GM19468 (cell line): ENCODE measurements around the gene RDH13.
"Not testable (repeated sequence)": the region's sequence is repeated elsewhere in the genome, so short reads cannot be mapped to it uniquely, and the experiment has no call there.

Source experiments
- ATAC-seq: cut with Tn5 transposase; IDR thresholded peaks from one replicate; pipeline ENCODE4 v1.9.1; 2021; ENCODE audit warnings: mild to moderate bottlenecking, moderate library complexity, moderate number of reproducible peaks; ENCODE audit not compliant: unreplicated experiment; ENCODE audit errors: extremely low read depth

RDH13 gene, protein sequence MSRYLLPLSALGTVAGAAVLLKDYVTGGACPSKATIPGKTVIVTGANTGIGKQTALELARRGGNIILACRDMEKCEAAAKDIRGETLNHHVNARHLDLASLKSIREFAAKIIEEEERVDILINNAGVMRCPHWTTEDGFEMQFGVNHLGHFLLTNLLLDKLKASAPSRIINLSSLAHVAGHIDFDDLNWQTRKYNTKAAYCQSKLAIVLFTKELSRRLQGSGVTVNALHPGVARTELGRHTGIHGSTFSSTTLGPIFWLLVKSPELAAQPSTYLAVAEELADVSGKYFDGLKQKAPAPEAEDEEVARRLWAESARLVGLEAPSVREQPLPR

GRCh38 chr19:55062735-55063491, at the start of gene RDH13:
TSS of gene RDH13 (minus strand) at chr19:55063148. CDS start at chr19:55063032, 116 bp downstream.
- peak; percentile 55 for ATAC-seq

DNA sequence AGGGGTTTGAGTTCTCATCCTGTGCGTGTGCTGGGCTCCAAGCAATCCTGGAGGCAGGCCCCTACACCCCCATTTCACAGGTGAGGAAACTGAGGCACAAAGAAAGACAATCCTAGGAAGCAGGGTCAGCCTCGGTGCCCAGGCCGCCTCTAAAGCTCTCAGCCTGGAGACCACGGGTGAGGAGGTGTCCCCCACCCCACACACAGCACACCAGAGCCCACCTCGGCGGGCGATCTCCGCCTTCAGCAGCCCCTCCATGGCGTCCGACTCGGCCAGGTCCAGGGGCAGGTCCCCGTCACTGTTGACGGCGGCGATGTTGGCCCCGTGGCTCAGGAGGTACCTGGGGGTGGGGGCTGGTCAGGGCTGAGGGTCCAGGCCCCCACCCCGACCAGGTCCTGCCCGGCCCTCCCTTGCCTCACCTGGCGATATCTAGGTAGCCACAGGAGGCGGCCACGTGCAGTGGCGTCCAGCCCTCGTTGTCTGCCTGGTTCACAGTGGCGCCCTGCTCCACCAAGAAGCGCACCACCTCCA, 49.4 kb upstream of the RDH13 start:
- ATAC-seq = no peak

- ATAC-seq = no peak
Observed at GRCh38 chr19:55111238-55111831, 48.4 kb upstream of the RDH13 start.

DNA sequence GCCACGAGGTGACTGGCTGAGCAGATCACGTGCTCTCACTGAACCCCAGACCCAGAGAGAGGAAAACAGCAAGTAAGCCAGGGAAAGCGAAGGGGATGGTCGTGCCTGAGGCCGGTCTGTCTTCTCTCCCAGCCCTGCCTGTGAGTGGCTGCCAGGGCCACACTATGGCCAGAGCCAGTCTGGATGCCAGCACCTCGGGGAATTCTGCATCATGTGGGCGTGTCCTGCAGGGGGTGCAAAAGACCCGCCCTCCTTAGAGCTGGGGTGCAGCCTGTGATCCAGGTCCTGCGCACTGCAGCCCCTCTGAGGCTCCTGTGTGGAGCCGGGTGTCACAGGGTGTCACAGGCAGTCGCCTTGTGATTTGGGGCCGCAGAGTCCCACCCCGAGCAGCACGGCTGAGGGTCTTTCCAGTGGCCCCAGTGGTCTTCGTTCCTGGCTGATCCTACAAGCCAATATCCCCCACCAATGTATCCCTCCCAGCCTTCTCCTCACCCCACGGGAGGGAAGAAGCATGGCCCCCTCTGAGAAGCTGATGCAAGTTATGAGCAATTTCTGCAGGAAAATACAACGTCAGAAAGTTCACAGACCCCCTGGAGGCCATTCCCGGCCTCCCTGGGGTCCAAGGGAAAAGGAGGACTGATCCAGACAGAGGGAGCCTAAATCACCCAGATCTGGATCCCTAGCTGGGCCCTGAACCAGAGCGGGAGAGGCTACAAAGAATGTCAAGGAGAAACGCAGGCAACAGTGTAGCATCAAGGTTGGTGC, 46.8 kb upstream of the RDH13 start:
- ATAC-seq = no peak

DNA sequence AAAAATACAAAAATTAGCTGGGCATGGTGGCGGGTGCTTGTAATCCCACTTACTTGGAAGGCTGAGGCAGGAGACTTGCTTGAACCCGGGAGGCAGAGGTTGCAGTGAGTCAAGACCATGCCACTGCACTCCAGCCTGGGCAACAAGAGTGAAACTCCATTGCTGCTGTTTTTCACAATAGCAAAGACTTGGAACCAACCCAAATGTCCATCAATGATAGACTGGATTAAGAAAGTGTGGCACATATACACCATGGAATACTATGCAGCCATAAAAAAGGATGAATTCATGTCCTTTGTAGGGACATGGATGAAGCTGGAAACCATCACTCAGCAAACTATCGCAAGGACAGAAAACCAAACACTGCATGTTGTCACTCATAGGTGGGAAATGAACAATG, 44.3 kb upstream of the RDH13 start:
- not testable (repeated sequence) for ATAC-seq

DNA sequence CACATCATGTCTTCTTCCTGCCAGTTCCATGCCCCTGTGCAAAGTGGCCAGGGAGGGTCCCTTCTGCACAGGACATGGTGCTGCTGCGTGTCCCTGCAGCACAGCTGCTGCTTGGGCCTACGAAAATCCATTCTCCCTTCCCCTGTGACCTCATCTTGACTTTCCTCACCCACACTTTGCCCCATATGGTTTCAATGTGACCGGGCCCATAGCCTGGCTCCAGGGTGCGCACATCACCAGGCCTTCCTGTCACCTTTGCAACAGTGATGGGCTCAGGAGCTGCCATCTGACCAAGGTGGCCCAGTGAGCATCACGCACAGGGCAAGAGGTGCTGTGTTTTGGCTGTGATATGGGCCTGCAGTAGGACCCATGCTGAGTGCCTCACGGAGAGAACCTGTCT, 43.6 kb upstream of the RDH13 start:
- no peak for ATAC-seq

DNA sequence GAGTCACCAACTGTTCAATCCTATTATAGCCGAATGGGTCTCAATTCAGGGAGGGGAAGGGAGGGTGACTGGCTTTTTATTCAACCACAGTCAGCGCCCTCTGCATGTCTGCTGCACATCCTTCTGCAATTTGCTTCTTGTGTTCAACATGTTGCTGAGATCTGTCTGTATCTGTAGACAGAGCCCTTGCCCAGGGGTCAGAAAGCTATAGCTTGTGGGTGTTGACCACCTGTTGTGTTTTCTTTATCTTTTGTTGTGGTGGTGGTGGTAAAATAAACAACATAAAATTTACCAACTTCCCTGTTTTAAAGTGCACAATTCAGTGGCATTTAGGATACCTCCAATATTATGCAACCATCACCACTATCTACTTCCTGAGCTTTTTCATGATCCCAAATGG, 42.3 kb upstream of the RDH13 start:
- no peak for ATAC-seq

DNA sequence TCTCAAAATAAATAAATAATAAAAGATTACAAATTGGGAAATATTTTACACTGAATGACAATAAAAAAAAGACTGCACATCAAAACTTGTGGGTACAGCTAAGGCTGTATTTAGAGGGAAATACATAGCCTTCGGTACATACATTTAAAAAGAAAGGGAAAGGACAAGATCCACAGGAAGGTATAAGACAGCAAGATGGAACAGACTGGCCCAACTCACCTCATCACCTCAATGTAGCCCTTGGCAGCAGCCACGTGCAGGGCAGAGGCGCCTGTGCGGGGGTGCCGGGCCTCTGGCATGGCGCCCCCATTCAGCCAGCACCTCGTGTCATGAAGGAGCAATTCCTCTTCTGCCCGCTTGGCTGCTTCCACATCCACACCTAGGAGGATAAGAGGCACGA, 40.2 kb upstream of the RDH13 start:
- no peak for ATAC-seq

DNA sequence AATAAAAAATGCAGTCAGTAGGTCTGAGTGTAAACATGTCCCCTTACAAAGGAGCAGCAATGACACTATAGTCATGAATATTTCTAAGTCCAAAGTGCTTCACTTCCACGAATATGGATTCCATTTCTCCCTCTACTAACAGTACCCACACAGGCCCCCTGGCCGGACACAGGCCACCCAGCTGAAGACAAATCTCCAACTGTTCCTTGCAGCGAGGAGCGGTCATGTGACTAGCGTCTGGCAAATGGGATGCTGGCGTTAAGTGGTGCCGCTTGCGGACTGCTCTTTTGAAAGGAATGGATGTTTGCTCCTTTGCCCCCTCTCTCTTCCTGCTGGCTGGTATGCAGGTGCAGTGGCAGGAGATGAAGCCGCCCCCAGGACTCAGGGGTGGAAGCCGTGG, 38.3 kb upstream of the RDH13 start:
- no peak for ATAC-seq

DNA sequence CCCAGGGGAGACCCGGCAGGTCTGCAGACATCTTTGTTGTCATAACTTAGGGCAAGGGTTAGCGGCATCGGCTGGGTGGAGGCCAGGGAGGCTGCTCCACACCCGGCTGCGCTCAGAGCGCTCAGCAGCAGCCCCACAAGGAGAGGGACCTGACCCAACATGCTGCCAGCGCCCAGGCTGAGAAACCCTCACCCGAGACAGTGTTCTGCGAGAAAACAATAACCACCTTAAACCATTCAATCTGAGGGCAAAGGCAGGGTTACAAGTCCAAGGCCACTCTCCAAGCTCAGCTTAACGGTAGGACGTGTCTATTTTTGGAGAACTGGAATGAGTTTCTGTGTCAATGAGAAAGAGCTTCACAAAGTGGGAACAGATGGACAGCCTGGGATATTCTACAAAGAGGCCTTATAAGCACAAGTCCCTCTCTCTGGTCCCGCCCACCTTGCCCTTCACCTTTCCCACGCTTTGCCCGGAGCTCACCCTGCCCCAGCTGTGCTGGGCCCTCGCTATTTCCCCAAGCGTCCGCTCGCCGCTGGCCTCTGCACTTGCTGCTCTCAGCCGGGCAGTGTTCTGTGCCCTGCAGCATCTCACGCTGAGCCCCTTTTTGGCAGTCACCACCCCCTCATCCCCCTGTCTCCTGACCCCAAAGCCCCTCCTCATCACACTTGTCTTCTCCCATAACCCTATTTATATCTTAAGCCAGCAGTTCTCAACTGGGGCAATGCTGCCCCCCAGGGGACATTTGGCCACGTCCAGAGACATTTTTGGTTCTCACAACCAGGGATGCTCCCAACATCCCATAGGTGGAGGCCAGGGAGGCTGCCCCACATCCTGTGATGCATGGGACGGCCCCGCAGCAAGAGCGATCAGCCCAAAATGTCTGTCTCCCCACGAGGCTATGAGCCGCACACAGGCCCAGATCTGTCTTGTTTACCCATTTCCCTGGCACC, 36.9 kb upstream of the RDH13 start:
- no peak for ATAC-seq

DNA sequence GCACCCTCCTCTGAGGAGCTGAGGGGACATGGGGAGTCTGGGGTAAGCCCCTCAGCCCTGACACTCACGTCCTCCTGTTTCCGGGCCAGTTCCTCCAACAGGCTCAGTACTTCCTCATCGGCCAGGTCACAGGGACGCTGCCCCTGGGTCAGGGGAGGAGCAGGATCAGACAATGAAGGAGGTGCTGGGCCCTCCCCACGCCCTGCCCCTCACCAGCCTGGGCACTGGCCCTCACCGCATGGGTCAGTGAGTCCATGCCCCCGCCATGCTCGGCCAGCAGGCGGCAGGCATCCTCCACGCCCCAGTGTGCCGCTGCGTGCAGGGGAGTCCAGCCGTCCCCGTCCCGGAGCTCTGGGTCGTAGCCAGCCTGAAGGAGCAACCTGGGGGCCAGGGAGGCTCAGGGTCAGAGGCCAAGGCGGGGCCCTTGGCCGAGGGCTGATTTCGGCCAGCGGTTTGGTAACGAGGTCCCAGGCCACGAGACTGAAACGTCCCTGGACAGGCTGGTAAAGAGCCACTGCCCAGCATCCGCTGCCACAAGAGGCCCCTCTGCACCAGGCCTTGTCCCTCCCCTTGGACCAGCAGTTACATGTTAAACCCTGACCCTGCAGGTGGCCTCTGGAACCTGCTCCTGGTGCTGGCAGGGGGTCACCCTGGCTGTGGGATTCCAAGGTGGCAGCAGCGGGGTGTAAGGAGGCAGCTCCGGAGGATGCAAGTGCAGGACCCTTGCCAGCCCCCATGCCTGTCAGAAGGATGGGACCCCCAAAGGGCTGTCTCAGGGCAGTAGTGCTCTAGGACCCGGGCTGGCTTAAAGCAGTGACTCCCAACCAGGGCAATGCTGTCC, 36.0 kb upstream of the RDH13 start:
- no peak for ATAC-seq

DNA sequence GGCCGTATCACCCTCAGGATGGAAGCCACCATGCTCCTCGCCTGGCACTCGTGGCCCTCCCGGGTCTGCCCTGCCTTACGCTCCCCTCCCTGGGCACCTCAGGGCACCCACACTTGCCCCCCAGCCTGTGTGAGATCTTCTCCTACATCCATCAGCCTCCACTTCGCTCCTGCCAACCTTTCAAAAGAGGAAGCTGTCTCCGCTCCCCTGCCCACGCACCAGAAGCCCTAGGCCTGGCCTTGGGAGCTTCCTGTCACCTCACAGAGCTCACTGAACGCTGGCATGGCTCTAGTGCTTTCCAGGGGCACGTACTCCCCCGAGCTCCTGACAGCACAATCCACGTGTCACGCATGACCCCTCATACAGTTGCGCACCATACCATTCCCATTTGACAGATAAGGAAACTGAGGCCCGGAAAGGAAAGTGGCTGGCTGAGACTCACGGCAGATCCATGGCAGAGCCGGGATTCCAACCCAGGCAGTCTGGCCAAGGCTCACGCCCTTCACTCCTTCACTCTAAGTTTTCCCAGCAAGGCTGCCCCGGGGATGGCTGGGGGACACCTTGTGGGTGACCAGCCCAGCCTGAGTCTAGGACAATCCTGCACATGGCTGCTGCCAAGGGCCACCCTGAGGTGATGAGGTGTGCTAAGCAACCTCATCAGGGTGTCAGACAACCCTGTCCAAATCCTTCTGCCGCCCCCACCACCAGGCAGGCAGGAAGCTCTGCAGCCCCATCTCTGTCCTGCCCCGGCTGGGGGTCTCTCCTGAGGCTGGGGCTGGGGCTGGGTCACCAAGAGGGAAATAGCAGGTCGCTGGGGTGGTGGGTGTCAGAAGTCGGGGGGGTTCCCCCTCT, 35.1 kb upstream of the RDH13 start:
- ATAC-seq = no peak

DNA sequence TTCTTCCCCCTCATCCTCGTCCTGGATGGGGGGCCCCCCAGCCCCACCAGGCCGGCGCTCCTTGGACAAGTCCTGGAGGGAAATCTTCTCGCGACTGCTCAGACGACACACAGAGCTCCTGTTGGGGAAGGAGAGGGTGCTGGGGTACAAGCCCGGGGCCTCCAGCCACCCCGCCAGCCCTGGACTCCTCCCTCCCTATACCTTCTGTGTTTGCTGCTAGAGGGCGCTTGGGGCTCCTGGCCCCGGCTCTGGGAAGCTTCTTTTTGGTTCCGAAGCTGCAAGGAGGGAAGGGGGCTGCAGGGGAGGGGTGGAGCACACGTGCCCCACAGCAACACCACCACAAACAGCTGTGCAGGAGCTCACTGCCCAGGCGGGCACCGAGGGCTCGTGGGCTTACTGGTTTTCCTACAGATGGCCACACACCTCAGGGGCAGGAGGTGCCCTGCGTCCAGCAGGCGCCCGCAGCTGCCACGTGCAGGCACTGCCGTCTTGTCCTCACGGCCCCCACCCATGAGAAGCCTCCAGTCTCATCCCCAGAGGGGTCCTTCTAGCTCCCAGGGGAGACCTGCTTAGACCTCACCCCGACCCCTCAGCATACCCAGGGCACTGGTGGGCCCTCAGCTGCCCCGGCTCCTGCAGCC, 33.2 kb upstream of the RDH13 start:
- no peak for ATAC-seq

GRCh38 chr19:55095260-55096060, 32.5 kb upstream of the RDH13 start:
- no peak for ATAC-seq

- ATAC-seq = no peak
Observed at GRCh38 chr19:55094456-55095259, 31.7 kb upstream of the RDH13 start.
